Ureter (tissue), 1 donor: Measurements from ENCODE around the gene NLK. TPM values are rescaled to one million over a fixed set of nuclear protein-coding genes. Genes with fewer than 3 reads are reported as not detected.
A peak's percentile ranks its signal among the peaks of the same experiment; 100 is the strongest.
"Not testable (repeated sequence)": the region's sequence is repeated elsewhere in the genome, so short reads cannot be mapped to it uniquely, and the experiment has no call there.

Experiments
- DNase-seq: peaks from one replicate; pipeline ENCODE4 v3.0.0-alpha.2; 2020; ENCODE audit warnings: low spot score
- total RNA-seq: library from RNA; stranded (reverse); gene quantifications from one replicate; pipeline ENCODE4 v1.2.4, GENCODE V29; 2023
- donor health status: DM: yes; HTN: yes; CAD: no.

Gene NLK
- total RNA-seq, 1 donor from 2014 or later = 36.0 TPM

DNA sequence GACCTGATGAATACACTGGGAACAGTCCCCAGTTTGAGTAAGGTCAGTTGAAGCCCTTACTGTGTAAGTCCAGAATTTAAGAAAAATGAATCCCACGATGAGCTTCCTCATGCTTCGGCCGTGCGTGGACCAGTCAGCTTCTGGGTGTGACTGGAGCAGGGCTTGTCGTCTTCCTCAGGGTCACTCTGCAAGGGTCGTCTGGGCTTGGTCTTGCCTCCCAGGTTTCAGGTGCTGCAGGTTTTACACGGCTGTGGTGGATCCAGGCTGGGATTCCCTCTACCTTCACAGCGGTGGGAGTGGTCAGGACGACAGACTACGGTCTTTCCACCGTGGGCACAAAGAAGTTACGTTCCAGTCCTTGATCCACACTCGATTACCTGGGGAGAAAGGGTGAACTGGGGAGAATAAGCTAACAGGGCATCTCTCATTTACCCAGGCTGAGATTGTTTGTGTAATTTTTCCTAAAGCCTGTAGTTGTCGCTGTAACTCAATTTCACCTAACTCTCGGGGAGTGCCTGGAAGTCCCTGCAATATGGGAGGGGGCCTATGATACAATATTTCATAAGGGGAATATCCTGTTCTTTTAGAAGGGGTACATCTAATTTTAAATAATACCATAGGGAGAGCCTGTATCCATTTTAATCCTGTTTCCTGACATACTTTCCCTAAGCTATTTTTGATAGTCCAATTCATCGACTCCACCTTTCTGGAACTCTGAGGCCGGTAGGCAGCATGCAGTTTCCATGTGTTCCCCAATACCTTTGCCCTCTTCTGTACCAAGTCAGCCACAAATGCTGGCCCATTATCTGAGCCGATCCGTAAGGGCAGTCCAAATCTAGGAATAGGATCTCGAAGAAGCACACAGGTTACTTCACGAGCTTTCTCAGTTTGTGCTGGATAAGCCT lies 190.7 kb downstream of the NLK start:
- not testable (repeated sequence) for DNase-seq

DNA sequence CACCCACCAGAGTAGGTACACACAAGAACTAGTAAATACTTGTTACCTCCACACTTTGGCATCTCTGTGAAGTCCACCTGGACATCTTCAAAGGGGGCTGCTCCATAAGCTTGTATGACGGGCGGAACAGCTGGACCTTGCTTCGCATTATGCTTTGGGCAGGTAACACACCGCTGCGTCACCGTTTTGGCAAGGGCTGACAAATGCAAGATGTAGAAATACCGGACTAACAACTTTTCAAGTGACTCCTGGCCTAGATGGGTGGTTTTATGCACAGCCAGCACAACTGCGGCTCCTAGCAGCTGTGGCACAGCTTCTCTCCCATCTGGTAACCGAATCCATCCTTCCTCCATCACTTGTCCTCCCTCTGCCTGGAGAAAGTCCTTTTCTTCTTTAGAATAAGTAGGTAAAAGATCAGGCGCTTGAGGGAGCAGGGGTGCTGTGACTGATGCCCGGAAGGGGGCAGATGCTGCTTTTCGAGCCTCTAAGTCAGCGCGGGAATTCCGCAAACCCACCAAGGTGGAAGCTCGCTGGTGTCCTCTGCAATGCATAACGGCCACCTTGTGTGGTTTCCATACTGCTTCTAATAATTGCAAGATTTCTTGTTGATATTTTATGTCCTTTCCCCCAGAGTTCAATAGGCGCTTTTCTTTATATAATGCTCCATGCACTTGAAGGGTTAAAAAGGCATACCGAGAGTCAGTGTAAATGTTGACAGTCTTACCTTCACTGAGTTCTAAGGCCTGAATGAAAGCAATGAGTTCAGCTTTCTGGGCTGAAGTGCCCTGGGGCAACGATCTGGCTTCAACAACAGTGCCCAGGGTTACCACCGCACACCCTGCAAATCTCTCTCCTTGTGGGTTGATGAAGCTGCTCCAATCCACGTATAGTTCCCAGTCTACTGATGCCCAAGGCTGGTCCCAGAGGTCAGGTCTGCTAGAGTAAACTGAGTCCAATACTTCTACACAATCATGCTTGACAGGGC lies 191.7 kb downstream of the NLK start:
- peak; percentile 82 for DNase-seq

DNA sequence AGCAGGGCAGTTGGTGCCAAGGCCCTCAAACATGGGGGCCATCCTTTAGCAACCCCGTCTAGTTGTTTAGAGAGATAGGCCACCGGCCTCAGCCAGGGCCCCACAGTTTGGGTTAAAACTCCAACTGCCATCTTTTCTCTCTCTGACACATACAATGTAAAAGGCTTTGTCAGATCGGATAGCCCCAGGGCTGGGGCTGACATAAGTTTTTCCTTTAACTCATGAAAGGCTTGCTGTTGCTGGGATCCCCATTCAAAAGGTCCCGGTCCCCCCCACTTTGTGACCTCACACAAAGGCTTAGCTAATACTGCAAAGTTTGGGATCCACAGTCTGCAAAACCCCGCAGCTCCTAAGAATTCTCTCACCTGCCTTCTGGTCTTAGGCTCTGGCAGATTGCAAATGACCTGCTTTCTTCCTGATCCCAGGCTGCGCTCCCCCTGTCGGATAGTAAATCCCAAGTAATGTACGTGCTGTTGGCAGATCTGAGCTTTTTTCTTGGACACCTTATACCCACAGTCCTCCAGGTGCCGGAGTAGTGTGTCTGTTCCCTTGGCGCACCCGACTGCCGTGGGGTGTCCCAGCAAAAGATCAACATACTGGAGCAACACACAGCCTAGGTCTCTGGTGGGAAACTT lies 192.7 kb downstream of the NLK start:
- not testable (repeated sequence) for DNase-seq

DNA sequence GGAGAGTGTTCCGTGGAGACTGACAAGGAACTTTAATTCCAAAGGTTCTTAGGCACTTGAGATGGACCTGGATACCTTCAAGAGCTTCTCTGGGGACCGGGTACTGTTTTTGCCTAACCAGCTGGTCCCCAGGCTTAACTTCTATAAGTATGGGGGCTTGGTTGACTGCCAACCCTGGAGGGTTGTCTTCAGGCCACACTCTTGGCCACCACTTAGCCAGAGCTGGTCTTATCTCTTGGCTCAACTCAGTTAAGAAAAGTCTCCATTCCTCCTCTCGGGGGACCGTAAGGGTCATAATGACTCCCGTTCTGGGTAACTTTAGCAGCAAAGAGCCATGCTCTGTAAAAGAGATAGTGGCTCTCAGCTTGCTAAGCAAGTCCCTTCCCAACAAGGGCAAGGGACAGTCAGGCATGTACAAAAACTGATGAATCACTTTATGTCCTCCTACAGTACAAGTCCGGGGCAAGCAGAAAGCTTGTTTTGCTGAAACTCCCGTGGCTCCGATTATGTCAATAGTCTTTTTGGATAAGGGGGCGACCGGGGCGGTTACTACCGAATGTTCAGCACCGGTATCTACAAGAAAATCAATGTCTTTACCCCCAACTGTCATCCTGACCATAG lies 193.7 kb downstream of the NLK start:
- not testable (repeated sequence) for DNase-seq

DNA sequence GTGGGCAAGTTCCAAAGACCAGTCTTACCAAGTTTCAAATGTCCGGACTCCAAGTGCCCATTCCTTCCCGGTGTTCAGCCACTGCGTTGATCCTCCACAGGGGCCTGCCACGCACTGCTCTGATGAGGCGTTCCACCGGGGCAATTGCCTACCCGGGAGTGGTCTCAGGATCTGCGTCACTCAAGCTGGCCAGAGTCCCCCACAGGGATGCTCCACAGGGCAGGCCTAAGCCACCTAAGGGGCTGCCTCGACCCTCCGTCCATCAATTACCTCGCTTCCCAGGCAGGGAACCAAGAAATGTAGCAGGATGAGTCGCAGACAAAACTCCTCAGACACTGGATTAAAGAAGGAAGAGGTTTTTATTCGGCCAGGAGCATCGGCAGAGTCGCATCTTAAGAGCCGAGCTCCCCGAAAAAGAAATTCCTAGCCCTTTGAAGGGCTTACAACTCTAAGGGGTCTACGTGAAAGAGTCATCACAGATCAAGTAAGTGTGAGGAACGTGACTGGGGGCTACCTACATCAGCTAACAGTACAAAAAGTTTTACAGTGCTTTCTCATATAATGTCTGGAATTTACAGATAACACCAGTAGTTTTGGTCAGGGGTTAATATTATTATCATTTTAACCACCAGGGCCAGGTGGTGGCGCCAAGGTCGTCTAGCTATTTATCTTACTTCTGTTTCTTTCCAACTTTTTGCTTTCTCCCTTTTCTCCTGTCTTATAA lies 196.2 kb downstream of the NLK start:
- not testable (repeated sequence) for DNase-seq

DNA sequence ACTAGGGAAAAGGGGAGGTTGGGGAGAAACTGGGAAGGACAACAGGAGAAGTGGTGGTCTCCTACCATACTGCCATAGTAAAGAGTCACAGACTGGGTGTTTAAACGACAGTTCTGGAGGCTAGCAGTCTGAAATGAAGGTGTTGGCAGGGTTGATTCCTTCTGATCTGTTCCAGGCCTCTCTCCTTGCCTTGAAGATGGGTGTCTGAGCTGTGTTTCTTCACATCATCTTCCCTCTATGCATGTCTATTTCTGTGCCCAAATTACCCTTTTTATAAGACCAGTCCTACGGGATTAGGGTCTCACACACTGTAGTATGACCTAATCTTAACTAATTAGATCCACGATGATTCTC lies 196.8 kb downstream of the NLK start:
- DNase-seq = no peak

DNA sequence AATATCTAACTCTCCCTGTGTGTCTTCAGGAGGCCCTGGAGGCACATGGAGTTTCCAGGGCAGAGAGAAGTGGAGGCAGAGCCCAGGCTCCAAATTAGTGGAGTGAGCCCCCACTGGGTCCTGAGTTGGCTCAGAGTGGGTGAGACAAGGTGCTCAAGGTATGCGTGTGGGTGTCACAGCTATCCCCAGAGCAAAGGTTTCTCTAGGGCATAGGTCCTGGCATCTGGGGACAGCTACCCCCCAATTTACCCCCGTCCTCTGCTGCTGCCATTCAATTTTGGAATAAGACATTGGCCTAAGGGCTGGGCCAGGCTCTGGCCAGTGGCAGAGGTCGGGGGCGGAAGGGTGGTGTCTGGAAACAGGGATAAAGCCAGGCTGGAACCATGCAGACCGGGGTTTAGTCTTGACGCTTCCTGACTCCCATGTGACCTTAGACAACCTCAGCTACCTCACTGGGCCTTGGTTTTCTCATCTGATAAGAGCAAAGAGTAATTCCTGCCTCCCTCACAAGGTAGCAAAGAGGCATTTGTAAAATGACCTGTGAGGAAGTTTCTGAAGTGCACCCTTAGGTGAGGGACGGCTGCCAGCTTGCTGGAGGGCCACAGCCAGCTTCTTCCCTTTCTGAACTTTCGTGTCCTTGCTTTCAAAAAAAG lies 198.3 kb downstream of the NLK start:
- no peak for DNase-seq

DNA sequence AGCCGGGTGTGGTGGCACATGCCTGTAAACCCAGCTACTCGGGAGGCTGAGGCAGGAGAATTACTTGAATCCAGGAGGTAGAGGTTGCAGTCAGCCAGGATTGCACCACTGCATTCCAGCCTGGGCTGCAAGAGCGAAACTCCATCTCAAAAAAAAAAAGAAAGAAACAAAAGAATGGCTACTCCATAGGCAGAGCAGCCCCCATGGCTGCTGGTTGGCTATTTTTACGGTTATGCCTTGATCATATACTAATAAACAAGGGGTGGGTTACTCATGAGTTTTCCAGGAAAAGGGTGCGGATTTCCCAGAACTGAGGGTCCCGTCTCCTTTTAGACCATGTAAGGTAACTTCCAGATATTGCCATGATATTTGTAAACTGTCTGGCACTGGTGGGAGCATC lies 200.3 kb downstream of the NLK start:
- DNase-seq = no peak

DNA sequence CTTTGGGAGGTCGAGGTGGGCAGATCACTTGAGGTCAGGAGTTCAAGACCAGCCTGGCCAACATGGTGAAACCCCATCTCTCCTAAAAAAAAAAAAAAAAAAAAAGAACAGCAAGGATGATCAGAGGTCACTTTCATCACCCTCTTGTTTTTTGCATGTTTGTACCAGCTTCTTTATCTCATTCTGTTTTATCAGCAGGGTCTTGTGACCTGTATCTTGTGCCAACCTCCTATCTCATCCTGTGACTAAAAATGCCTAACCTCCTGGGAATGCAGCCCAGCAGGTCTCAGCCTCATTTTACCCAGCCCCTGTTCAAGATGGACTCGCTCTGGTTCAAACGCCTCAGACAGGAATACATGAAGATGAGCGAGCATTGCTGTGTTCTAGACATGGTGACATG lies 200.8 kb downstream of the NLK start:
- not testable (repeated sequence) for DNase-seq

DNA sequence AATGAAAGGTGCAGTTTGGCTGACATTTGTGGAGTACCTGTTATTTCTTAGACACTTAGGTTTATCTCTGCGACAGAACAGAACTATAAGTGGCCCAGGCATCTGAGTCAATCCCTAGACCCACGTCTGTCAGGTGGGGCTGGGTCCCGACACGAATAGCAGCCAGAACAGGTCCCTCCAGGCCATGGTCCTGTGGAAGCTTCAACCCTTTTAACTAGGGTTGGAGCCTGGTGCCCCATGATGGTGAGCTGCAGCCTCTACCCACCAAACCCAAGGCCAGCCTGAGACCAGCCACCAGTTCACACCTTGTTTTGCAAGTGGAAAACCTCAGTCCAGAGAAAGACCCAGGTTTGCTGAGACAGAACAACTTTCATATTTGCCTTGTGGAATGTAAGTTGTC lies 202.0 kb downstream of the NLK start:
- no peak for DNase-seq

Other genes with a start within 250 kb of the NLK start
- gene NOS2, start 242.1 kb upstream of the NLK start, total RNA-seq = 0.23 TPM
- gene LYRM9, start 149.3 kb upstream of the NLK start, total RNA-seq = 18.6 TPM